ENCODE measurements around the gene NPEPPS.
"Not testable (repeated sequence)": the region's sequence is repeated elsewhere in the genome, so short reads cannot be mapped to it uniquely, and the experiment has no call there.

DNA sequence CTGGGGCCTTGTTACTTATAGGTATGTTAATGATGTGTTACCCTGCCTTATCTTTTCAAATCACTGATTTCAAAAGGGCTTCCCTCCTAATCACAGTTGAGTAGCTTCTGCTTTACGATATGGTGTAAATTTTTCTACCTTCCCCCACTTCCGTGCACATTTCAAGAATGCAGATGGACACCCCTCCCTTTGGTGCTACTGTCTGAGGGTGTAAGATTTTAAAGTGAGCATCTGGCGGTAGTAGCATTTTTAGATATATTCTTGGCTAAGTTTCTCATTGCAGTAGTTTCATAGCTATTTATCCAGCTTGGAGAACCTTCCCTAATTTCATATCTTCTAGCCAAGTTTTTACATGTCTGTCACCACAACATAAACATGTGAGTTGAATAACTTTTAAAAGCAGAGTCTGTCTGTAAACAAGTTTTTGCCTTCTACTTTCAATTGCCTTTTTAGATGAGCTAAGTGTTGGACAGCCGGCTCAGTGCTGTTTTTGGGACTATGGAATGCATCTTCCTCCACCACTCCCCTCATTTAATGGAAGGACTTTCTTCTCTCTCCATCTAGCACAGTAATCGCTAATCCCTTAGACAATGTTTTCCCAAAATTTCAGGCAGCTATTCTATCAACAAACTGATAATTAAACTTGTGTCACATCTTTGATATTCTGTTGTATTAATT lies 55.6 kb downstream of the NPEPPS start:
- TF ChIP-seq, protein P1, sequence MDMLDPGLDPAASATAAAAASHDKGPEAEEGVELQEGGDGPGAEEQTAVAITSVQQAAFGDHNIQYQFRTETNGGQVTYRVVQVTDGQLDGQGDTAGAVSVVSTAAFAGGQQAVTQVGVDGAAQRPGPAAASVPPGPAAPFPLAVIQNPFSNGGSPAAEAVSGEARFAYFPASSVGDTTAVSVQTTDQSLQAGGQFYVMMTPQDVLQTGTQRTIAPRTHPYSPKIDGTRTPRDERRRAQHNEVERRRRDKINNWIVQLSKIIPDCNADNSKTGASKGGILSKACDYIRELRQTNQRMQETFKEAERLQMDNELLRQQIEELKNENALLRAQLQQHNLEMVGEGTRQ (IDR thresholded peaks at IDR 0.05; ENCODE audit: low read length): not testable (repeated sequence)
- TF ChIP-seq FOSL1 (IDR thresholded peaks at IDR 0.05; ENCODE audit: insufficient read depth, low read depth, low read length); CHD2 (IDR thresholded peaks at IDR 0.05; ENCODE audit: low read length); RAD21 (IDR thresholded peaks at IDR 0.05 in 1 of 2, conservative IDR thresholded peaks at IDR 0.05 in 1 of 2; ENCODE audit: low read depth in 2 of 2, low read length in 2 of 2); EGR1 (IDR thresholded peaks at IDR 0.05; ENCODE audit: borderline replicate concordance, low read depth, low read length); CTBP2 (IDR thresholded peaks at IDR 0.05; ENCODE audit: borderline replicate concordance, insufficient read depth, insufficient read length, low read length); CBX5 (IDR thresholded peaks at IDR 0.05; ENCODE audit: low read depth, low read length); POLR2AphosphoS5 (IDR thresholded peaks at IDR 0.05; ENCODE audit: low read depth, low read length); TEAD4 (IDR thresholded peaks at IDR 0.05; ENCODE audit: low read depth, low read length); CREB1 (IDR thresholded peaks at IDR 0.05); HDAC2 (IDR thresholded peaks at IDR 0.05; ENCODE audit: borderline replicate concordance in 1 of 2, low read depth in 2 of 2, low read length in 2 of 2); ZNF274 (IDR thresholded peaks at IDR 0.05; ENCODE audit: borderline replicate concordance, extremely low read depth, low read length); NRF1 (IDR thresholded peaks at IDR 0.05; ENCODE audit: low read depth, low read length): not testable (repeated sequence)
- TF ChIP-seq, protein P2, sequence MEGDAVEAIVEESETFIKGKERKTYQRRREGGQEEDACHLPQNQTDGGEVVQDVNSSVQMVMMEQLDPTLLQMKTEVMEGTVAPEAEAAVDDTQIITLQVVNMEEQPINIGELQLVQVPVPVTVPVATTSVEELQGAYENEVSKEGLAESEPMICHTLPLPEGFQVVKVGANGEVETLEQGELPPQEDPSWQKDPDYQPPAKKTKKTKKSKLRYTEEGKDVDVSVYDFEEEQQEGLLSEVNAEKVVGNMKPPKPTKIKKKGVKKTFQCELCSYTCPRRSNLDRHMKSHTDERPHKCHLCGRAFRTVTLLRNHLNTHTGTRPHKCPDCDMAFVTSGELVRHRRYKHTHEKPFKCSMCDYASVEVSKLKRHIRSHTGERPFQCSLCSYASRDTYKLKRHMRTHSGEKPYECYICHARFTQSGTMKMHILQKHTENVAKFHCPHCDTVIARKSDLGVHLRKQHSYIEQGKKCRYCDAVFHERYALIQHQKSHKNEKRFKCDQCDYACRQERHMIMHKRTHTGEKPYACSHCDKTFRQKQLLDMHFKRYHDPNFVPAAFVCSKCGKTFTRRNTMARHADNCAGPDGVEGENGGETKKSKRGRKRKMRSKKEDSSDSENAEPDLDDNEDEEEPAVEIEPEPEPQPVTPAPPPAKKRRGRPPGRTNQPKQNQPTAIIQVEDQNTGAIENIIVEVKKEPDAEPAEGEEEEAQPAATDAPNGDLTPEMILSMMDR (IDR thresholded peaks at IDR 0.05; ENCODE audit: control extremely low read depth in 1 of 3, insufficient read depth in 1 of 3, low read depth in 1 of 3, low read length in 3 of 3): not testable (repeated sequence)

All from H1 (cell line).